ENCODE measurements around the gene CSNK1D. TPM values are rescaled to one million over a fixed set of nuclear protein-coding genes. Genes with fewer than 3 reads are reported as not detected.
A peak's percentile ranks its signal among the peaks of the same experiment; 100 is the strongest.

CSNK1D gene
- total and polyA plus RNA-seq, 12 donors: 23.7 to 185 (median 125) TPM

DNA sequence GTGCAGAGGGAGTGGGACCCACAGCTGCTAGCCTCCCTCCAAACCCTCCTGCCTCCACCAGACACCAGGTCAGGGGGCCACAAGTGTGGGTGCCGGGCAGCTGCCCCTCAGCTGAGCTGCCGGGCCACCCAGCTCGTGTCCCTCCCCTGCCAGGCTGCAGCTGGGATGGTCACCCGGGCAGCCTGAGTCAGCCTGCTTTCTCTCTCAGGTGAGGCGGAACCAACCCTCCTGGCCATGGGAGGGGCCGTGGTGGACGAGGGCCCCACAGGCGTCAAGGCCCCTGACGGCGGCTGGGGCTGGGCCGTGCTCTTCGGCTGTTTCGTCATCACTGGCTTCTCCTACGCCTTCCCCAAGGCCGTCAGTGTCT lies 37.7 kb downstream of the CSNK1D start:
- peak in 3 of 7 donors; percentile 62 to 78 (median 75) for DNase-seq
- Histone ChIP-seq H3K27me3 (no peaks in the 10 kb centered on the region), H3K4me3 (no peak overlapping the region), H3K27ac (peak overlapping the region in 2 of 5 donors; percentile 19 to 60), H3K9me3 (replicated peaks in 1 of 3) (no peaks in the 10 kb centered on the region), H3K36me3 (replicated peaks in 1 of 2) (peaks cover 0 to 13% of the 10 kb centered on the region in 2 donors), H3K4me1 (replicated peaks in 1 of 2) (peaks cover 27 to 60% of the 10 kb centered on the region in 2 donors)
- intact Hi-C loops (cut with DNase I): loop anchor here in 1 of 2 donors (5.0 kb wide), 1 partner anchor 87 kb away; no protein-coding TSS in a partner anchor
- WGBS, 4 donors: 30 to 53% (median 43%) methylated on average over 5 to 15 of the region's 15 CpGs
- TF ChIP-seq POLR2A (IDR thresholded peaks at IDR 0.05): no peak
- TF ChIP-seq, protein P1, sequence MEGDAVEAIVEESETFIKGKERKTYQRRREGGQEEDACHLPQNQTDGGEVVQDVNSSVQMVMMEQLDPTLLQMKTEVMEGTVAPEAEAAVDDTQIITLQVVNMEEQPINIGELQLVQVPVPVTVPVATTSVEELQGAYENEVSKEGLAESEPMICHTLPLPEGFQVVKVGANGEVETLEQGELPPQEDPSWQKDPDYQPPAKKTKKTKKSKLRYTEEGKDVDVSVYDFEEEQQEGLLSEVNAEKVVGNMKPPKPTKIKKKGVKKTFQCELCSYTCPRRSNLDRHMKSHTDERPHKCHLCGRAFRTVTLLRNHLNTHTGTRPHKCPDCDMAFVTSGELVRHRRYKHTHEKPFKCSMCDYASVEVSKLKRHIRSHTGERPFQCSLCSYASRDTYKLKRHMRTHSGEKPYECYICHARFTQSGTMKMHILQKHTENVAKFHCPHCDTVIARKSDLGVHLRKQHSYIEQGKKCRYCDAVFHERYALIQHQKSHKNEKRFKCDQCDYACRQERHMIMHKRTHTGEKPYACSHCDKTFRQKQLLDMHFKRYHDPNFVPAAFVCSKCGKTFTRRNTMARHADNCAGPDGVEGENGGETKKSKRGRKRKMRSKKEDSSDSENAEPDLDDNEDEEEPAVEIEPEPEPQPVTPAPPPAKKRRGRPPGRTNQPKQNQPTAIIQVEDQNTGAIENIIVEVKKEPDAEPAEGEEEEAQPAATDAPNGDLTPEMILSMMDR (IDR thresholded peaks at IDR 0.05): no peak

DNA sequence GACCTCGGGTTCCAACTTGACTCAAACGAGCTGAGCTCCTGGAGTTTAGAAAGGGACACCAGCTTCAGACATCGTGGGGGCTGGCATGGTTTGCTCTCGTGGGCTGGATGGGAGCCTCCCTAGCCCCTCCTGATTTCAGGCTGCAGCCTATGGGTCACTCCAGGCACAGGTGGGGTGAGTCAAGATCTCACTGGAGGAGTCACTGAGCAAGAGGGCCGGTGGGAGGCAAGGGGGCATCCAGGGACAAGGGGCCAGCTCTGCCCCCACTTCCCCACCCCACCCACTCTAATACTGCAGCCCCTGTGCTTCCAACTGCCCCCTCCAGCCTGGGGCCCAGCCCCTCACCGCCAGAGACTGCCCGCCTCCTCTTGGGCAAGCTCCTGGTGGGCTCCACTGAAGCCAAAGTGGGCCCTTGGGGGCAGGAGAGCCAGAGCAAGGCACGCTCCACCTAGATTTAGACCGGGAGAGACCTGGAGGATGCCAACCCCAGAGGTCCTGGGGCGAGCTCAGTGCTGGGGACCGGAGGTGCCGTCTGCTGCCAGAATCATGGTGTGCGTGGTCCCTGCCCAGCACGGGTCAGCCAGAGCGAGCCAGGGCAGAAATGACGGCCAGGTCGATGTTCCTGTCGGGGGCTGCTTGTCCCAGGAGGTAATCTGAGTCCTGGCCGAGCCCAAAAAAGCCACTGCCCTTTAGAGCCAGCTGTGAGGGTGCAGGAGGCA lies 38.3 kb downstream of the CSNK1D start:
- intact Hi-C loops (cut with DNase I): loop anchor here in 1 of 2 donors (5.0 kb wide), 1 partner anchor 87 kb away; no protein-coding TSS in a partner anchor
- Histone ChIP-seq H3K4me3 (no peak overlapping the region), H3K27ac (no peak overlapping the region), H3K36me3 (replicated peaks in 1 of 2) (peaks cover 0 to 13% of the 10 kb centered on the region in 2 donors), H3K4me1 (replicated peaks in 1 of 2) (peaks cover 22 to 60% of the 10 kb centered on the region in 2 donors), H3K27me3 (no peaks in the 10 kb centered on the region), H3K9me3 (replicated peaks in 1 of 3) (no peaks in the 10 kb centered on the region)
- no peak for DNase-seq
- TF ChIP-seq POLR2A (IDR thresholded peaks at IDR 0.05): no peak
- TF ChIP-seq, protein P1 (IDR thresholded peaks at IDR 0.05): no peak
- 78 to 83% (median 80%) methylated on average over 1 to 19 of the region's 19 CpGs for WGBS, 4 donors

DNA sequence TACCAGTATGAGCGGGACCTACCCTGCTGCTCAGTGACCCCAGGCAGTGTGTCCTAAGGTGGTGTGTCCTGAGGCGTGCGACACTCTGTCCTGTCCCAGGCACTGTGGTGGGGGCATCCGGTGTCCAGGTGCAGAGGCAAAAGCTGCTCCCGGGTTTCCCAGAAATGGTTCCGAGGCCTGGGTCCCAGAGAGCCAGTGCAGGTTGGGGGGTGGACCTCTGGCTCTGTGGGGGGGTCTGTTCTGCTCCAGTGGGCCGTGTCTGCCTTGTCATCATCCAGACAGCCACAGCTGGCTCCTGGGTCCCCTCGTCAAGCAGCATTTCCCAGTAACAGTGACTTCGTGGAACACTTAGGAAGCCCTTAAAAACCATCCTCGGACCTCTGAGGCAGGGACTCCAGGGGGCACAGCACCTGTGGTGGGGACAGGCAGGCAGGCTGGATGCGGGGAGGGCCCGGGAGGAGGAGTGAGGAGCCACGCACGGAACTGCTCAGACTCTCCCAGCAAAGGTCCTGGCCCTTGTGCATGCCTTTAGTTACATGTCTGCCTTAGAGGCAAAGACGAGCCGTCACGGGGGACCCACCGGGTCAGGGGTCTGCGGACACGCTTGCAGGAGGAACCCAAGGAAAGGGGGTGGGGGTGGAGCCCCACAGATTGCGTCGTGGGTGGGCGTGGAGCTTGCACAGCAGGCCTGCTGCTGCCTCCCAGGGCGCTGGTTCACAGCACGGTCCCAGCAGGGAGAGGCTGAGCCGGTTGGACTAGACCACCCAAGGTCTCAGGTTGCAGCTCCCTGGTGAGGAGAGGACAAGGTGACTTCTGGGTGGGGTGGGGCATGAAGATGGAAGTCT lies 39.1 kb downstream of the CSNK1D start:
- peaks cover 0 to 12% of the 10 kb centered on the region in 2 donors for H3K36me3 ChIP-seq (replicated peaks in 1 of 2)
- H3K4me1 ChIP-seq (replicated peaks in 1 of 2): peaks cover 14 to 56% of the 10 kb centered on the region in 2 donors
- WGBS, 4 donors: 74 to 77% (median 76%) methylated on average over 5 to 26 of the region's 26 CpGs
- DNase-seq: peak in 2 of 7 donors; percentile 28 to 36
- no peaks in the 10 kb centered on the region for H3K9me3 ChIP-seq (replicated peaks in 1 of 3)
- H3K27me3 ChIP-seq: no peaks in the 10 kb centered on the region
- intact Hi-C loops (cut with DNase I): loop anchor here in 1 of 2 donors (5.0 kb wide), 1 partner anchor 88 kb away; no protein-coding TSS in a partner anchor
- TF ChIP-seq, protein P1 (IDR thresholded peaks at IDR 0.05): no peak
- no peak for TF ChIP-seq POLR2A (IDR thresholded peaks at IDR 0.05)
- no peak overlapping the region for H3K4me3 ChIP-seq
- H3K27ac ChIP-seq: no peak overlapping the region

All from adrenal gland (tissue), 12 donors.